Ovary (tissue), 9 donors: ENCODE results near the gene METTL23. TPM values are rescaled to one million over a fixed set of nuclear protein-coding genes. Genes with fewer than 3 reads are reported as not detected.

Source experiments
- DNase-seq, 5 donors: peaks; one replicate each; pipeline ENCODE4 v3.0.0-alpha.2; 2019 to 2020
- H3K27ac ChIP-seq, 2 donors: fragments of 200-600 bp; one replicate each; pipeline versions ENCODE4 v1.5.1 to v1.8.0; 2019 to 2022
- H3K27me3 ChIP-seq: fragments of 200-600 bp; one replicate; pipeline ENCODE4 v1.8.0; 2022
- H3K36me3 ChIP-seq: fragments of 200-600 bp; sonication (generic); one replicate; pipeline ENCODE4 v1.5.1; 2019
- H3K4me1 ChIP-seq: one replicate; pipeline ENCODE4 v1.8.1; 2013; ENCODE audit warnings: mild to moderate bottlenecking, moderate library complexity; ENCODE audit not compliant: insufficient read depth
- H3K4me3 ChIP-seq: fragments of 200-600 bp; sonication (generic); one replicate; pipeline ENCODE4 v1.5.1; 2017
- H3K9me3 ChIP-seq, 2 donors: fragments of 200-600 bp in 1 of 2; sonication (generic) in 1 of 2; one replicate each; pipeline versions ENCODE4 v1.5.1 to v1.8.1; 2013 to 2019; ENCODE audit warnings: mild to moderate bottlenecking in 1 of 2, moderate library complexity in 1 of 2
- CTCF ChIP-seq, 3 donors: fragments of 450-650 bp in 2 of 3; fragments of 200-600 bp in 1 of 3; IDR thresholded peaks; one replicate each; pipeline versions ENCODE4 v1.5.1 to v1.8.0; 2016 to 2022; ENCODE audit warnings: antibody characterized with exemption in 3 of 3, mild to moderate bottlenecking in 1 of 3
- EP300 ChIP-seq: sonication (generic); formaldehyde crosslinking; IDR thresholded peaks from one replicate; pipeline ENCODE4 v1.6.1; 2017; ENCODE audit warnings: antibody characterized with exemption
- POLR2A ChIP-seq: fragments of 450-650 bp; IDR thresholded peaks from one replicate; pipeline ENCODE4 v1.6.1; 2017; ENCODE audit warnings: antibody characterized with exemption, mild to moderate bottlenecking, moderate library complexity
- WGBS, 3 donors: extraction: QIAGEN DNeasy Blood & Tissue Kit in 1 of 3; methylation state at CpG; one replicate each; pipeline versions ENCODE4 v1.1.5 to v1.1.7; 2013 to 2017; 5-methylcytosine and 5-hydroxymethylcytosine counted together
- intact Hi-C, 4 donors: fragments of 100-400 bp; cut with DNase I; formaldehyde crosslinking; loops; one replicate each; pipeline versions ENCODE4 v1.11.0 to v1.15.1; 2022 to 2023
- polyA plus RNA-seq, 2 donors: library from polyadenylated mRNA; stranded (reverse); fragments of 200-250 nt in 1 of 2; fragments of 350-450 nt in 1 of 2; fragmentation: Illumina TruSeq in 1 of 2; extraction: RNeasy Lipid Tissue Mini Kit (QIAGEN cat#74804) in 1 of 2; gene quantifications; one replicate each; pipeline ENCODE4 v1.2.3, GENCODE V29; 2013 to 2014
- total RNA-seq, 7 donors: library from RNA; depleted of rRNA in 2 of 7; stranded (reverse); fragments of >200 nt in 2 of 7; fragmentation: NEBNext Ultra II Directional in 3 of 7; extraction: Animal tissue kit (Norgen Biotek cat#: 25700) in 3 of 7; gene quantifications; one replicate each; pipeline versions ENCODE4 v1.1.0 to v1.2.4, GENCODE V29; 2016 to 2023
- donor health status: DM: no; HTN: no; CAD: no; lungs with moderate emphysema.
- donor health status: DM: no; HTN: no; CAD: no.
- donor health status: Bipolar disorder and iron deficiency.
- donor health status: DM: yes; HTN: yes; CAD: no.
- donor health status: DM: no; HTN: no; CAD: no.
- donor health status: DM: yes; HTN: yes; CAD: no.

Gene METTL23
- total and polyA plus RNA-seq, 9 donors: 20.9 to 47.4 (median 32.7) TPM

- Histone ChIP-seq H3K4me1 (peaks cover 37% of the 10 kb centered on the region), H3K4me3 (peak overlapping the region; percentile 22)
- WGBS, 3 donors: 9 to 11% (median 10%) methylated on average over 33 of the region's 33 CpGs
These were observed 25.8 kb upstream of the METTL23 start for GRCh38 chr17:76700617-76701470.

GRCh38 chr17:76701471-76701967, 25.1 kb upstream of the METTL23 start:
- H3K4me3 ChIP-seq: peak overlapping the region; percentile 22
- peak in 1 of 5 donors; percentile 53 for DNase-seq

More at GRCh38 chr17:76700617-76701470, 25.8 kb upstream of the METTL23 start:
- no peaks in the 10 kb centered on the region for H3K27me3 ChIP-seq
- peak; percentile 64 to 78 (median 73) for DNase-seq
- peak overlapping the region; percentile 78 to 84 for H3K27ac ChIP-seq
- no peaks in the 10 kb centered on the region for H3K9me3 ChIP-seq
- no peak for TF ChIP-seq CTCF (IDR thresholded peaks at IDR 0.05)
- TF ChIP-seq POLR2A: peak; percentile 27
- no peak for TF ChIP-seq EP300
- no peaks in the 10 kb centered on the region for H3K36me3 ChIP-seq
- intact Hi-C loops: loop anchor here in 1 of 4 donors (10.0 kb wide), 1 partner anchor 166 kb away; the partner anchor contains the start of gene CYGB

GRCh38 chr17:76702076-76702475, 24.6 kb upstream of the METTL23 start:
- intact Hi-C loops: loop anchor here in 1 of 4 donors (10.0 kb wide), 1 partner anchor 167 kb away; the partner anchor contains the start of gene CYGB
- Histone ChIP-seq H3K4me3 (no peak overlapping the region), H3K27me3 (no peaks in the 10 kb centered on the region), H3K36me3 (no peaks in the 10 kb centered on the region), H3K4me1 (peaks cover 32% of the 10 kb centered on the region), H3K27ac (peak overlapping the region in 1 of 2 donors; percentile 78), H3K9me3 (no peaks in the 10 kb centered on the region)
- DNase-seq: no peak
- WGBS, 3 donors: 59 to 74% (median 67%) methylated on average over 2 of the region's 2 CpGs
- TF ChIP-seq POLR2A (no peak), EP300 (no peak), CTCF (IDR thresholded peaks at IDR 0.05) (no peak)

More at GRCh38 chr17:76701471-76701967, 25.1 kb upstream of the METTL23 start:
- intact Hi-C loops: loop anchor here in 1 of 4 donors (10.0 kb wide), 1 partner anchor 167 kb away; the partner anchor contains the start of gene CYGB
- H3K36me3 ChIP-seq: no peaks in the 10 kb centered on the region
- H3K27ac ChIP-seq: peak overlapping the region; percentile 78 to 84
- H3K4me1 ChIP-seq: peaks cover 37% of the 10 kb centered on the region
- TF ChIP-seq CTCF (IDR thresholded peaks at IDR 0.05) (no peak), POLR2A (no peak), EP300 (no peak)
- no peaks in the 10 kb centered on the region for H3K9me3 ChIP-seq
- 23 to 37% (median 23%) methylated on average over 11 of the region's 11 CpGs for WGBS, 3 donors
- H3K27me3 ChIP-seq: no peaks in the 10 kb centered on the region

GRCh38 chr17:76702941-76703637, 23.6 kb upstream of the METTL23 start:
- peak overlapping the region in 1 of 2 donors; percentile 21 for H3K27ac ChIP-seq
- peaks cover 27% of the 10 kb centered on the region for H3K4me1 ChIP-seq
- intact Hi-C loops: loop anchor here in 1 of 4 donors (10.0 kb wide), 1 partner anchor 168 kb away; the partner anchor contains the start of gene CYGB
- no peaks in the 10 kb centered on the region for H3K27me3 ChIP-seq
- H3K36me3 ChIP-seq: no peaks in the 10 kb centered on the region
- TF ChIP-seq POLR2A (no peak), CTCF (IDR thresholded peaks at IDR 0.05) (no peak)
- WGBS, 3 donors: 76 to 82% (median 82%) methylated on average over 10 of the region's 10 CpGs
- DNase-seq: peak in 1 of 5 donors; percentile 41
- no peaks in the 10 kb centered on the region for H3K9me3 ChIP-seq
- no peak overlapping the region for H3K4me3 ChIP-seq
